ENCODE results near the gene CDKN1A. TPM values are rescaled to one million over a fixed set of nuclear protein-coding genes. Genes with fewer than 3 reads are reported as not detected.

The CDKN1A gene
- total RNA-seq, 1 donor from 2014 or later: 1,168 TPM

DNA sequence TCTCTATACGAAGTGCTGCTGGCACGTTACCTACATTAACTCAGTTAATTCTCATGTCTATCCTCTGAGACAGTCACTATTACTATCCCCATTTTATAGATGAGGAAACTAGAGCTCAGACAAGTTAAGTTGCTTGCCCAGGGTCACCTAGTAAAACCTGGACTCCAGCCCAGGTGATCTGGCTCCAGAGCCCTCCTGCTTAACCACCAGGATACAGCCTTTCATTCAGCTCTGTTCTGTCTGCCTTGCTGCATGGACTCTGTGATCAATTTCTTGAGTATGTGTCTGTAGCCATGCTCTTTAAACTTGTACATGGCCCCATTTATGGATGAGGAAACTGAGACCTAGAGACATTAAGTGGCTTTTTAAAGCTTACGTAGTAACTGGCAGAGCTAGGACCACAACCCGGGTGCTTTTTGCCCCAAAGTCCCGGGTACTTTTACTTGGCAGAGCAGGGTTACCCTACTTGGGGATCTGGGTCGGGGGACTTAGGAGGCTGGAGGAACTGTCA, 4.7 kb downstream of the CDKN1A start:
- no peak for DNase-seq (ENCODE audit: low read depth)
- peaks cover 4% of the 10 kb centered on the region for H3K36me3 ChIP-seq (ENCODE audit: control insufficient read depth, insufficient read depth, low read length)
- TF ChIP-seq, protein P1, sequence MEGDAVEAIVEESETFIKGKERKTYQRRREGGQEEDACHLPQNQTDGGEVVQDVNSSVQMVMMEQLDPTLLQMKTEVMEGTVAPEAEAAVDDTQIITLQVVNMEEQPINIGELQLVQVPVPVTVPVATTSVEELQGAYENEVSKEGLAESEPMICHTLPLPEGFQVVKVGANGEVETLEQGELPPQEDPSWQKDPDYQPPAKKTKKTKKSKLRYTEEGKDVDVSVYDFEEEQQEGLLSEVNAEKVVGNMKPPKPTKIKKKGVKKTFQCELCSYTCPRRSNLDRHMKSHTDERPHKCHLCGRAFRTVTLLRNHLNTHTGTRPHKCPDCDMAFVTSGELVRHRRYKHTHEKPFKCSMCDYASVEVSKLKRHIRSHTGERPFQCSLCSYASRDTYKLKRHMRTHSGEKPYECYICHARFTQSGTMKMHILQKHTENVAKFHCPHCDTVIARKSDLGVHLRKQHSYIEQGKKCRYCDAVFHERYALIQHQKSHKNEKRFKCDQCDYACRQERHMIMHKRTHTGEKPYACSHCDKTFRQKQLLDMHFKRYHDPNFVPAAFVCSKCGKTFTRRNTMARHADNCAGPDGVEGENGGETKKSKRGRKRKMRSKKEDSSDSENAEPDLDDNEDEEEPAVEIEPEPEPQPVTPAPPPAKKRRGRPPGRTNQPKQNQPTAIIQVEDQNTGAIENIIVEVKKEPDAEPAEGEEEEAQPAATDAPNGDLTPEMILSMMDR (IDR thresholded peaks at IDR 0.05; ENCODE audit: insufficient read depth, low read length, poor library complexity, severe bottlenecking): no peak
- no peak overlapping the region for H3K4me3 ChIP-seq (ENCODE audit: low read depth, low read length)
- H3K27me3 ChIP-seq (ENCODE audit: control insufficient read depth, insufficient read depth, low read length): no peaks in the 10 kb centered on the region

DNA sequence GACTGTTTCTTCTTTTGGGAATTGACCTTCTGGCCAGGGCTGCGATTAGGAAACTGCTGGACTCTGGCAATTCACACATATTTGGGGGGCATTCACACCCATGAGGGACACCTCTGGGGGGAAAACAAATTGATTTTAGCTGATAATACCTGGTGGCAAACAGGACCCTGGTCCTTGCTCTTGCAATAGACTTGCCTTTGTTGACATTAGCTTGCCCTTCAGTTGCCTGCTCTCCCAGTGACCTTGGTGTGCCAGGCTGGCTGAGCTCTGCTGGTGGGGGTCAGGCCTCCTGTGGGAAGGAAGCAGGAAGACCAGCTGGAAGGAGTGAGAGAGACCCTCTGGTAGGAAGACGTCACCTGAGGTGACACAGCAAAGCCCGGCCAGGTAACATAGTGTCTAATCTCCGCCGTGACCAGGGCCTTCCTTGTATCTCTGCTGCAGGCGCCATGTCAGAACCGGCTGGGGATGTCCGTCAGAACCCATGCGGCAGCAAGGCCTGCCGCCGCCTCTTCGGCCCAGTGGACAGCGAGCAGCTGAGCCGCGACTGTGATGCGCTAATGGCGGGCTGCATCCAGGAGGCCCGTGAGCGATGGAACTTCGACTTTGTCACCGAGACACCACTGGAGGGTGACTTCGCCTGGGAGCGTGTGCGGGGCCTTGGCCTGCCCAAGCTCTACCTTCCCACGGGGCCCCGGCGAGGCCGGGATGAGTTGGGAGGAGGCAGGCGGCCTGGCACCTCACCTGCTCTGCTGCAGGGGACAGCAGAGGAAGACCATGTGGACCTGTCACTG, 5.3 kb downstream of the CDKN1A start:
- TF ChIP-seq, protein P1 (IDR thresholded peaks at IDR 0.05; ENCODE audit: insufficient read depth, low read length, poor library complexity, severe bottlenecking): no peak
- DNase-seq (ENCODE audit: low read depth): no peak
- Histone ChIP-seq H3K36me3 (ENCODE audit: control insufficient read depth, insufficient read depth, low read length) (peaks cover 4% of the 10 kb centered on the region), H3K27me3 (ENCODE audit: control insufficient read depth, insufficient read depth, low read length) (no peaks in the 10 kb centered on the region), H3K4me3 (ENCODE audit: low read depth, low read length) (no peak overlapping the region)

DNA sequence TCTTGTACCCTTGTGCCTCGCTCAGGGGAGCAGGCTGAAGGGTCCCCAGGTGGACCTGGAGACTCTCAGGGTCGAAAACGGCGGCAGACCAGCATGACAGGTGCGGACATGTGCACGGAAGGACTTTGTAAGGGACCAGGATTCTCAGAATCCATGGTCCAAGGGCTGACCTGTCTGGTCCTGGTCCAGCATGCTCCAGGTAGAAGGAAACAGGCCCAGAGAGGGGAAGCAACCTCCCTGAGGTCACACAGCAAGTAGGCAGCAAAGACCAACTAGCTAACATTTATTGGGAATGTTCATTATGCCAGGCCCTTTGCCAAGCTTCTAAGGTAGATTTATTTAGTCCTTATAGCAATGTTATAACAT, 5.9 kb downstream of the CDKN1A start:
- DNase-seq (ENCODE audit: low read depth): no peak
- no peaks in the 10 kb centered on the region for H3K27me3 ChIP-seq (ENCODE audit: control insufficient read depth, insufficient read depth, low read length)
- TF ChIP-seq, protein P1 (IDR thresholded peaks at IDR 0.05; ENCODE audit: insufficient read depth, low read length, poor library complexity, severe bottlenecking): no peak
- H3K36me3 ChIP-seq (ENCODE audit: control insufficient read depth, insufficient read depth, low read length): peaks cover 4% of the 10 kb centered on the region
- H3K4me3 ChIP-seq (ENCODE audit: low read depth, low read length): no peak overlapping the region

DNA sequence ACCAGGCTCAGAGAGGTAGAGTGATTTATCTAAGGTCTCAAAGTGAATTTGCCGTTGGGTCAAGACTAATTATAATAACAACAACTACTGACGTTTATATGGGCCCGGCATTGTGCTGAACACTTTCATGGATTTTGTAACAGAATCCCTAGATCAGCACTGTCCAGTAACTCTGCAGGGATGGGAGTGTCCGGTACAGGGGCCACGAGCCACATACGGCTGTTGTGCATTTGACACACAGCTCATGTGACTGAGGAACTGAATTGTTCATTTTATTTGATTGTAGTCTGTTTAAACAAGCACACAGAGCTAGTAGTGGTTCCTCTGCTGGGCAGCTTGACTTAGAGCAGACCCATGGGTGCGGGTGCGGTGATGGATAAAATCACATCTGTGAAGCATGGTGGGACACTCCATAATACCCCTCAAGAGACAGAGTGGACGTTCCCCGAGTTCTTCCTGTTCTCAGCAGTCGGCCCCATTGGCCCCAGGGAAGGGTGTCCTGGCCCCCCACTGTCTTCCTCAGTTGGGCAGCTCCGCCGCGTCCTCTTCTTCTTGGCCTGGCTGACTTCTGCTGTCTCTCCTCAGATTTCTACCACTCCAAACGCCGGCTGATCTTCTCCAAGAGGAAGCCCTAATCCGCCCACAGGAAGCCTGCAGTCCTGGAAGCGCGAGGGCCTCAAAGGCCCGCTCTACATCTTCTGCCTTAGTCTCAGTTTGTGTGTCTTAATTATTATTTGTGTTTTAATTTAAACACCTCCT, 6.8 kb downstream of the CDKN1A start:
- TF ChIP-seq, protein P1 (IDR thresholded peaks at IDR 0.05; ENCODE audit: insufficient read depth, low read length, poor library complexity, severe bottlenecking): no peak
- Histone ChIP-seq H3K4me3 (ENCODE audit: low read depth, low read length) (no peak overlapping the region), H3K27me3 (ENCODE audit: control insufficient read depth, insufficient read depth, low read length) (no peaks in the 10 kb centered on the region), H3K36me3 (ENCODE audit: control insufficient read depth, insufficient read depth, low read length) (peaks cover 4% of the 10 kb centered on the region)
- DNase-seq (ENCODE audit: low read depth): no peak

DNA sequence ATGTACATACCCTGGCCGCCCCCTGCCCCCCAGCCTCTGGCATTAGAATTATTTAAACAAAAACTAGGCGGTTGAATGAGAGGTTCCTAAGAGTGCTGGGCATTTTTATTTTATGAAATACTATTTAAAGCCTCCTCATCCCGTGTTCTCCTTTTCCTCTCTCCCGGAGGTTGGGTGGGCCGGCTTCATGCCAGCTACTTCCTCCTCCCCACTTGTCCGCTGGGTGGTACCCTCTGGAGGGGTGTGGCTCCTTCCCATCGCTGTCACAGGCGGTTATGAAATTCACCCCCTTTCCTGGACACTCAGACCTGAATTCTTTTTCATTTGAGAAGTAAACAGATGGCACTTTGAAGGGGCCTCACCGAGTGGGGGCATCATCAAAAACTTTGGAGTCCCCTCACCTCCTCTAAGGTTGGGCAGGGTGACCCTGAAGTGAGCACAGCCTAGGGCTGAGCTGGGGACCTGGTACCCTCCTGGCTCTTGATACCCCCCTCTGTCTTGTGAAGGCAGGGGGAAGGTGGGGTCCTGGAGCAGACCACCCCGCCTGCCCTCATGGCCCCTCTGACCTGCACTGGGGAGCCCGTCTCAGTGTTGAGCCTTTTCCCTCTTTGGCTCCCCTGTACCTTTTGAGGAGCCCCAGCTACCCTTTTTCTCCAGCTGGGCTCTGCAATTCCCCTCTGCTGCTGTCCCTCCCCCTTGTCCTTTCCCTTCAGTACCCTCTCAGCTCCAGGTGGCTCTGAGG, 7.6 kb downstream of the CDKN1A start:
- Histone ChIP-seq H3K36me3 (ENCODE audit: control insufficient read depth, insufficient read depth, low read length) (peaks cover 4% of the 10 kb centered on the region), H3K4me3 (ENCODE audit: low read depth, low read length) (no peak overlapping the region), H3K27me3 (ENCODE audit: control insufficient read depth, insufficient read depth, low read length) (no peaks in the 10 kb centered on the region)
- TF ChIP-seq, protein P1 (IDR thresholded peaks at IDR 0.05; ENCODE audit: insufficient read depth, low read length, poor library complexity, severe bottlenecking): no peak
- DNase-seq (ENCODE audit: low read depth): no peak
